GM19468 (cell line): ENCODE results near the gene APOA4.
"Not testable (repeated sequence)": the region's sequence is repeated elsewhere in the genome, so short reads cannot be mapped to it uniquely, and the experiment has no call there.

ENCODE experiments used
- ATAC-seq: cut with Tn5 transposase; IDR thresholded peaks from one replicate; pipeline ENCODE4 v1.9.1; 2021; ENCODE audit warnings: mild to moderate bottlenecking, moderate library complexity, moderate number of reproducible peaks; ENCODE audit not compliant: unreplicated experiment; ENCODE audit errors: extremely low read depth

The APOA4 gene

DNA sequence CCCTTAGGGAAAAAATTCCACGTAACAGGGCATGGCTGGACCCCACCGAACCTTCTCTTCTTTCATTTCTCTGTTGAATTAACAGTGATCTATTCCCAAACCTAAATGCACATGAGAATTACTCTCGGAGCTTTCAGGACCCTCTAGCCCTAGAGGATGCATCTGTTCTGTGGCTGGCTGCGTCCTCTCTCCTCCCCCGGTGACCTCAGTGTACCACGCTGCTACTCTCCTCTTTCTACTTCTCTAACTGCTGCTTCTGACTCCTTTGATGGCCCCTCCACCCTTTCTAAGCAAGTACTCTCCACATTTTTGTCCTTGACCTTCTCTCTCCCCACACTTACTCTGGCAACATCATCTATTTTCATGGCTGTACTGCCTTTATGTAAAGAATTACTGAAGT lies 26.4 kb upstream of the APOA4 start:
- ATAC-seq: no peak

DNA sequence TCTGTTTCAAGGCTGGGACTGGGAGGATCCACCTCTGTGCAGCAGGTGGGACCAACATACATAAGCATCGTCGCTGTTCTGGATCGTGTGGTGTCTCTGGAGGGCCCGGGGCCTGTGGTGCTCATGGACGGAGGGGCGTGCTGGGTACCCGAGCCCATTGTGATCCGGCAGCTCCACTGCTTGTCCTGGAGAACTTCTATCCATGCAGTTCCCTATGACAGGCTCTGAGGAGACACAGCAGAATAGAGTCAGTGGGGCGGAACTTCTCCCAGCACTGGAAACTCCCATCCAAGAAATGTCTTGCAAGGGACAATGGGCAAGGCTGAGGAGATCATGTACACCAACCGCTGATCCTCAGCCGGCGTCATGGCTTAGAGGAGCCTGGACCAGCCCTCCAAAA lies 26.0 kb upstream of the APOA4 start:
- ATAC-seq: no peak

DNA sequence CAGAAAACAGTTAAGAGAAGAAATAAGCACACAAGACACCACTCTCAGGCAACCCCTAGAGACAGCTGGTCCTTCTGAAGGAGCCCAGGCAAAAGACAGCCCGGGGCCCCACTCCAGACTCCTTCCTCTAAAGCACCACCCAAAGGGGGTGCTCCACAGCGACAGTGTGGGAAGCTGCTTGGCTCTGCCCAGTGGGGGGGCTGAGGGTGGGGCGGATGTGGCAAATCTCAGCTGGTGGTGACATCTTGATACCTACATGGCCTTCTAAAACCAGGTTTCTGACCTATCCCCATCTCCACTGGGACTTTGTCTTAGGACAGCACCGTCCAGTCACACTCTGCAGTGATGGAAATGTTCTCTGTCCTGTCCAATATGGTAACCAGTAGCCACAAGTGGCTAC lies 24.5 kb upstream of the APOA4 start:
- no peak for ATAC-seq

DNA sequence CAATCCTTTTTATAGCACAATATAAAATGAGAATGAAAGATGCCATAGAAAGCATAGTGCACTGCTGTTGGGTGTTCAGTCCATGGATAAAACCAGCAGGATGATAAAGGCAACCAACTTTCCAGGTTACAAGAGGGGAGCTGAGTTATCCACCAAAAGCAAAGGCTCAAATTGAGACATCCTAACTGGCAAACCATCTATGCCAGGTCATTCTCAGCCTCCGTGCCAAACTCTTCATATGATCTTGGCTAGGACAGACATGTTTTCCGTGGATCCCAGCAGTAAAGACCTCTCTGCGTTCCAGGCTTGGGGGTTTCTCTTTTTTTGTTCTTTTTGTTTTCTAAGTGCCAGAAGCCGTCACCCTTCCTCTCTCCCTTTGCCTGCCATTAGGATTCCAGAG lies 21.6 kb upstream of the APOA4 start:
- ATAC-seq: no peak

DNA sequence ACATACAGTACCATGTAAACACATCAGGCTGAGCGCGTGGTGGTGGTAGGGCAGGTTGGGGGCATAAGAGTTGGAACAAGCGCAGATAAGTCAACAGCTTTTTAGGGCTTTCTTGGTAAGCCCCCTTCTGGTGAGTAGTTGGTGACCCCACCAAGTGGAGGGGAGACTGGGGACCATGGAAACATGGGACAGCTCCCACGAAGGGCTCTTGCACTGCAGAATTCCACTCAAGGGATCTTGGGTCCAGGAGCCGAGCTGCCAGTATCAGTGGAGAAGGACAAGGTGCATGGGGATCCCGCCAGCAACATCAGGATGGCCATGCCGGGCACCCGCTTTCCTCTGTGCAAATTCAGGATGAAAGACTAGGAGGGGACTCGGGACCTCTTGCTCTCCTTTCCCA lies 20.6 kb upstream of the APOA4 start:
- ATAC-seq: no peak

DNA sequence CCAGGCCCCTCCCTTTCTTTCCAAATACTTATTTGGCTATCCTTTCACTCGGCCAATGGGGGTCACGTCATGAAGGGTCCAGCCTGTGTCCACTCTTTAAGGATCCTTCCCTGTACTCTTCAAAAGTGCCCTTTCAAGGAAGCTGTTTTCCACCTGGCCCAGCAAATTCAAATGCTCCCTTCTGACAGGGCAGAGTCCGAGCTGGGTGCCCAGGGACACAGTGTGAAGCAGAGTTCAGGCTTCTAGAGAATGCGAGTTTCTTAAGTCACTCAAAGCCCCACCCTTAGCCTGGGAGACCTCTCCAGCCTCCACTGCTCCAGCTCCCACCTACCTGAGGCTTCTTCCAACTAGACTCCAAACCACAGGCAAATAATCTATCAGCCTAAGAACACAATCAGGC lies 19.8 kb upstream of the APOA4 start:
- ATAC-seq: no peak

DNA sequence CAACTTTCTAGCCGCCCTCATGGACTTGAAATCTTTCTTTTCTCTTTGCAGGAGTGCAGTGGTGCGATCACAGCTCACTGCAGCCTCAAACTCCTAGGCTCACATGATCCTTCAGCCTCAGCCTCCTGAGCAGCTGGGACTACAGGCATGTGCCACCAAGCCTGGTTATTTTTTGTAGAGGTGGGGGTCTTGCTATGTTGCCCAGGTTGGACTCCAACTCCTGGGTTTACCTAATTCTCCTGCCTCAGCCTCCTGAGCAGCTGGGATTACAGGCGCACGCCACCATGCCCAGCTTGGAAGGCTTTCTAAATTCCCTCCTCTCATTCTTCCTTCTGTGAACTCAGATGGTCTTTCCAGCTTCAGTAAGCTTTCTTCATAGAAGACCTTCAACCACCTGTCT lies 19.0 kb upstream of the APOA4 start:
- no peak for ATAC-seq

DNA sequence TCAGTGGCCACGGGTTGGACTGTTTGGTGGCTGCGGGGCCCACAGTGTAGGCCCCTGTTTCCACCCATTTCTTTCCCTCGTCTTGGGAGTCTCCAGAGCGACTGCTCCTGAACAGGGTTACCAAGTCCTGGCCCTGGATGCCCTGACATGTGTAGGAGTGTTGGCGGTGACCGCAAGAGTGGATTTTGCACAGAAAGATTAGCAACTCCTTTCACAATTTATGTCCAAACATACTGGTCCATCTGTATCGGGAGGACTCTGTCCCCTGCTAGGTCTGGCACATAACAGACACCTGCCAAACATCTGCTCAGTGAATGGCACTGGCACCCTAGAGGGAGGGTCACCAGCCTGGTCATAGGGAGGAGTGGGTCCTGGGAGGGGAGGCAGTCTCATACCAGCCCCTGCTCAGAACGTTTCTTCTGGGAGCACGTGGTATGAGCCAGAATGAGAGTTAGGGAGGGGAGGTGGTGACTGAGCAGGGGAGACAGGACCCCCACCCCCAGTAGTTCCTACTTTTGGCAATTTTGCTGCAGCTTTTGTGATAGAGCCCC lies 17.7 kb upstream of the APOA4 start:
- no peak for ATAC-seq

DNA sequence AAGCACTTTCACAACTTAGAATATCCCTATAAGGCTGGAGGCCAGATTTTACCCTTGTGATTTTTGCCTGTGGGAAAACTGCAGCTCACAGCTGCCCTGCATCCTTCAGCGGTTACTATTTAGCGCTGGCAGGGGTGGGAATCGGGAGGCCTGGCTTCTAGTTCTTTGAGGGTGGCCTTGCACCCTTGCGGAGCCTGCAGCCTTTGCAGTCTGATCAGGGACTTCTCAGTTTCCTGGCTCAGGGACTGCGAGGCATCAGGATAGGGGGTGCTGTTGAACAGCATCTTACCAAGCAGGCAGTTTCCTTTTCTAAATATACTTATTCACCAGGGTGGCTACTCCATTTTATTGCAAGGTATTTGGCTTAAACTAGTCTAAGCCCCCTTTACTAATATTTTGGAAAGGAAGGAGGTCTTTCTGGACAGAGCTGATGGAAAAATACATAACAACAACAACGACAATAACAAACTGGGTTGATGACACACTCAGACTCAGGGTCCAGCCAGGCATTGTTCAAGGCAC lies 17.2 kb upstream of the APOA4 start:
- ATAC-seq: no peak

DNA sequence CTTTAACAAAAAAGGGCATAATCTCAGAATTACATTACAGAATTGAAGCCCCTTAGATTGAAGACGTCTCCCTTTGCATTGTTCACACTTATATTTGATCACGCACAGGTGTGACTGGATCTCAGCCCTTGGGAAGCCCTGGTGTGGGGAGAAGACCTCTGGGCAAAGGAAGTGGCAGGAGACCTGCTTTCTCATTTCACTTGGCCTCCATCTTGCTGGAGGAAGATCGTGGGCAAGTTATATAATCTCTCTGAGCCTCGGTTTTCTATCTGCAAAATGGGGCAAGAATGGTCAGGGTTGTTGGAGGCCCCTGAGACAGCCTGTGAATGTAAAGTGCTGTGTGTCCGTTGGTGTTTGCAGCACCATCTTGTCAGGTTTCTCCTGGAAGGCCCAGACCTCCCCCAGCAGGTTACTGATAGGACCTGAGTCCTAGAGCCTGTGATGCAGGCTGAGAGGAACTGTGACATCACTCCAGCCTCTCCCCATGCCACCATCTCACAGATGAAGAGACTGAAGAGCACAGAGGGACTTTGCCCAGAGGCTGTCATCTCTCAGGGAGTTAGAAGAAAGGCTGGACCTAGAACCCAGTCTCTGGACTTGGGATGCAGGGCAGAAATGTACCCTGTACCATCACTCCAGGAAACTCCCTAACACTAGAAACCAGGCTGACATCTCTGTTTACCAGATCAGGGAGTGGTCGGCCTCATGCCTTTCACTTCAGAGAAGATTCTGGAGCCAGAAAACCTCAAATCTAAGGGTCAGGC lies 15.4 kb upstream of the APOA4 start:
- ATAC-seq: no peak

DNA sequence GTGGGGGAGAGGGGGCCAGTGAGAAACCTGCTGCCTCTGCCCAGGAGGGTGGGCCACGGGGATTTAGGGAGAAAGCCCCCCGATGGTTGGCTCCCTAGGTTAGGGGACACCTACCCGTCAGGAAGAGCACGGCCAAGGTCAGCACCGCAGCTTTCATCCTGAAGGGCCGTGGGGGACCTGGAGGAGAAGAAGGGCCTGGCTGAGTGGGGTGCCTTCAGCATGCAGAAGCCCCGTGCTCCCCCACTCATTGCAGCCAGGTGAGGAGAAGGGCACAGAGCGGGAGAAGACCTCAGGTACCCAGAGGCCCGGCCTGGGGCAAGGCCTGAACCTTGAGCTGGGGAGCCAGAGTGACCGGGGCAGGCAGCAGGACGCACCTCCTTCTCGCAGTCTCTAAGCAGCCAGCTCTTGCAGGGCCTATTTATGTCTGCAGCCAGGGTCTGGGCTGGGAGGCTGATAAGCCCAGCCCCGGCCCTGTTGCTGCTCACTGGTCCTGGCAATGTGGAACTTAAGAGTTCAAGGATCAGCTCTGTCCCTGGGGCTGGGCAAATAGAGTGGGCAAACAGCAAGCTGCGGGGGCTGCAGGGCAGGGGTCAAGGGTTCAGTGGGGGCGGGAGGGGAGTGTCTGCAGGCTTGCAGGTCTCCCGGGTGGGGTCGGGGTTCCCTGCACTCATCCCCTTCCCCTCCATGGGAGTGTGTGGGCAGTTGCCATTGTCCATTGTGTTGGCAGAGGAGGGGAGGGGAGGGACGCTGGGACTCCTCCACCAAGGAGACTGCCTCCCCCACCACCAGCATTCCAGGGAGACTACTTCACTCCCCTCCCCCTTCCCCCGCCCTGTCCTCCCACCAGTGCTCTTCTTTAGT lies 14.4 kb upstream of the APOA4 start, which contains the start of gene APOA1:
Gene APOA1 (minus strand): TSS at position 392 of the 861 bp plus-strand sequence. CDS start 235 bp downstream, at position 157.
- ATAC-seq: no peak

DNA sequence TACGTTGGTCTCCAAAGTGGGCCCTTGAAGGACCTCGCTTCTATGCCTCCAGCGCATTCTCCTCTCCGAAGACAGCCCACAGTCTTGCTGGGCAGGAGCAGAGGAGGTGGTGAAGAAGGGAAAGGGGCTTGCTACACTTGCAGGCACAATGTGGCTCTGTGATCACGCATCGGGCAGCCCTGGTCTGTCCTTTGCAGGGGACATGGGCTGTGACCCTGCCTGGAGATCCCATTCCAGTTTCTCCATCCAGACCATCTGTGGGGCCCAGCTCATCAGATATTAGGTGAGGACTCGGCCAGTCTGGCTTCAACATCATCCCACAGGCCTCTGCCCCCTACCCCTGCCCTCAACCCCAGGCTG lies 13.5 kb upstream of the APOA4 start:
- ATAC-seq: no peak

DNA sequence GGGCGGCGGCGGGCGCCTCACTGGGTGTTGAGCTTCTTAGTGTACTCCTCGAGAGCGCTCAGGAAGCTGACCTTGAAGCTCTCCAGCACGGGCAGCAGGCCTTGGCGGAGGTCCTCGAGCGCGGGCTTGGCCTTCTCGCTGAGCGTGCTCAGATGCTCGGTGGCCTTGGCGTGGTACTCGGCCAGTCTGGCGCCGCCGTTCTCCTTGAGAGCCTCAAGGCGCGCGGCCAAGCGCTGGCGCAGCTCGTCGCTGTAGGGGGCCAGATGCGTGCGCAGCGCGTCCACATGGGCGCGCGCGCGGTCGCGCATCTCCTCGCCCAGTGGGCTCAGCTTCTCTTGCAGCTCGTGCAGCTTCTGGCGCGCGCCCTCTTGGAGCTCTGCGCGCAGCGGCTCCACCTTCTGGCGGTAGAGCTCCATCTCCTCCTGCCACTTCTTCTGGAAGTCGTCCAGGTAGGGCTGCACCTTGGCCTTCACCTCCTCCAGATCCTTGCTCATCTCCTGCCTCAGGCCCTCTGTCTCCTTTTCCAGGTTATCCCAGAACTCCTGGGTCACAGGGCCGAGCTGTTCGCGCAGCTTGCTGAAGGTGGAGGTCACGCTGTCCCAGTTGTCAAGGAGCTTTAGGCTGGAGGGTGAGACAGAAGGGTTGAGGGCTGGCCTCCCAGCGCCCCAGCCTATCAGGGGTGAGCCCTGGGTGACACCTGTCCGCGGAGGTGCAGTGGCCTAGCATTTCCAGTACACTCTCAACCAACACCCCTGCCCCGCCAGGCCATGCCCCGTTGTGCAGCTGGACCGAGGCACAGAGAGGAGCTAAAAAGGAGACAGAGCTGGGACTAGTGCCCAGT lies 12.9 kb upstream of the APOA4 start:
- peak; percentile 85 for ATAC-seq

DNA sequence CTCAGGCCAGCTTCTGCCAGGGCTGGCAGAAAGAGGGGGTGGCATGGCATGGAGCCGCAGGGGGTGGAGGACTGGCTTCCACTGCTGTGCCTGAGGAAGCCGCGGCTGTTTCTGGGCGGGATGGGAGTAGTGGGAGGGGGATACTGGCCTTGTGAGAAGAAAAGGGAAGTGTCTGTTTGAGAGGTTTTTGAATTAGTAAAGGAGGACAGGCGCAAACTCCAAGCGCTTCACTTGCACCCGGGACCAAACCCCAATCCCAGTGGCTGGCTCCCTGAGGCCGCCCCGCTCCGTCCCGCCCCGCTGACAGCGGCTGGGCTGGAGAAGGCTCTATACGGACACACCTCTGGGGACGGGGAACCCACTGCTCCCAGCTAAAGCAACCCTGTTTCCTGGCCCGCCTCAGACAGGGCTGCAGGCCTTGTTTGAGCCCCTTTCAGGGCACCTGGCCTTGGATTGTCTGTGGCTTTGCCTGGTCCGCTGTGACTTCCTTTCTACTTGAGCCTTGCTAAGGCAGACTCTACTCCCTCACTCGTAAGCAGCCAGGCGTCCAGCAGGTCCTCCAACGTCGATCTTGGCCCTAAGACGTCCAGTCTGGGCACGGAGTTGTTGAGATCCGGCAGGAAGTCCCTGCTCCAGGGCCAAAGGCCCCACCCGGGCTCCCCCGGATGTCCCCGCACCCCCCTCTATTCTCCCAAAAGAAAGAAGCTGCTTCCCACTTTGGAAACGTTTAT lies 12.1 kb upstream of the APOA4 start:
- ATAC-seq: no peak

DNA sequence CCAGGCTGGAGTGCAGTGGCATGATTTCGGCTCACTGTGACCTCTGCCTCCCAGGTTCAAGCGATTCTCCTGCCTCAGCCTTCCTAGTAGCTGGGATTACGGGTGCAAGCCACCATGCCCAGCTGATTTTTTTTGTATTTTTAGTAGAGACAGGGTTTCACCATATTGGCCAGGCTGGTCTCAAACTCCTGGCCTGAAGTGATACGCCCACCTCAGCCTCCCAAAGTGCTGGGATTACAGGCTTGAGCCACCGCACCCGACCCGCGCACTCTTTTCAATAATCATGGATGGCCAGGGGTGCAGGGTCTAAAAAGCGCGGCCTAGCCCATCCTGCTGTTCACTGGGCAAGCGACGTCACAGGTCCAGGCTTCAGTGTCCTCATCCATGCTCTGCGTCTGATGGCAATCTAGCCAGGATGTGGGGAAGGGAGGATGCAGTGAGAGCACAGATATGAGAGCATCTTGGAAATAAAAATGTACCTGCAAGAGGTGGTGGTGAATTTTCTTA lies 11.5 kb upstream of the APOA4 start:
- not testable (repeated sequence) for ATAC-seq

DNA sequence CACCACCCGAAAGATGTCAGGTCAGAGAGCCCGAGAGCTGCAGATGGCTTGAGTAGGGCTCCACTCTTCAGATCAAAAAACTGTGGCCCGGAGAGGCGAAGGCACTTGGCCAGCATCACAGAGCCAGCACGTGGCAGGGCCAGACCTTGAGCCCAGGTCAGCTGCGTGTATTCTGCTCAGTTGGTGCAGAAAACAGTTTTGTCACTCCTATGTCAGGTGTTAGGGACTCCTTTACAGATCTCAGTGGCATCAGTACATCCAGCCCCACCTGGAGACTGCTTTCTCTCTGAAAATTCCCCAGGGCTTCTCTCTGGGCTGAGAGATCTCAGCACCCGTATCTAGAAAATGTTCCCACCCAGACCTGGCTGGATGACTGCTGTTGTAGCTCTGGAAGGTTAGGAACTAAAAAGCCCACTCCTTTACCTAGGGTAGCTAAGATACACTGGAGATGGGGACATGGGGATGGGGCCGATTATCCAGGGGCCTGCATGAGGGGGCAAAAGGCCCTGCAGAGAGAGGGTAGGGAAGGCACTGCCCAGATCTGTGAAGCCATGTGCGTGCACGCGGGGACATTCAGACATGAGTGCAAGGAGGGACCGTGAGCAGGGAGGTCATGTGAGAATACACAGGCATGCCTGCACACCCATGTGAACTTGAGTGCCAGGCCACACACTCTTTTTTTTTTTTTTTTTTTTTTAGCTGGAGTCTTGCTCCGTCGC lies 10.9 kb upstream of the APOA4 start:
- no peak for ATAC-seq

DNA sequence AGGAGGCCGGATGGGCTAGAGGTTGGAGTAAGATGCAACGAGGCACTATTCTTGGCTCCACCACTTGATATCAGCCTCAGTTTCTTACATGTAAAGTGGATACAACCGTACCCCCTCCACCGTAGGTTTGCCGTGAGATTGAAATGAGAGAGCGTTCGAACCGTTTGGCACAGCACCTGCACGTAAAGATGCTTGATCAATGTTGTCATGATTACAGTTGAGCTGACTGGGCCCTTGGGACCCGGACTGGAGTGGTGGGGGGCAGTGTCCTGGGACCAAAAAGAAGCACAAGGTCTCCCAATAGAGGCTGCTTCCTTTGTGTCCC lies 10.3 kb upstream of the APOA4 start:
- ATAC-seq: no peak

DNA sequence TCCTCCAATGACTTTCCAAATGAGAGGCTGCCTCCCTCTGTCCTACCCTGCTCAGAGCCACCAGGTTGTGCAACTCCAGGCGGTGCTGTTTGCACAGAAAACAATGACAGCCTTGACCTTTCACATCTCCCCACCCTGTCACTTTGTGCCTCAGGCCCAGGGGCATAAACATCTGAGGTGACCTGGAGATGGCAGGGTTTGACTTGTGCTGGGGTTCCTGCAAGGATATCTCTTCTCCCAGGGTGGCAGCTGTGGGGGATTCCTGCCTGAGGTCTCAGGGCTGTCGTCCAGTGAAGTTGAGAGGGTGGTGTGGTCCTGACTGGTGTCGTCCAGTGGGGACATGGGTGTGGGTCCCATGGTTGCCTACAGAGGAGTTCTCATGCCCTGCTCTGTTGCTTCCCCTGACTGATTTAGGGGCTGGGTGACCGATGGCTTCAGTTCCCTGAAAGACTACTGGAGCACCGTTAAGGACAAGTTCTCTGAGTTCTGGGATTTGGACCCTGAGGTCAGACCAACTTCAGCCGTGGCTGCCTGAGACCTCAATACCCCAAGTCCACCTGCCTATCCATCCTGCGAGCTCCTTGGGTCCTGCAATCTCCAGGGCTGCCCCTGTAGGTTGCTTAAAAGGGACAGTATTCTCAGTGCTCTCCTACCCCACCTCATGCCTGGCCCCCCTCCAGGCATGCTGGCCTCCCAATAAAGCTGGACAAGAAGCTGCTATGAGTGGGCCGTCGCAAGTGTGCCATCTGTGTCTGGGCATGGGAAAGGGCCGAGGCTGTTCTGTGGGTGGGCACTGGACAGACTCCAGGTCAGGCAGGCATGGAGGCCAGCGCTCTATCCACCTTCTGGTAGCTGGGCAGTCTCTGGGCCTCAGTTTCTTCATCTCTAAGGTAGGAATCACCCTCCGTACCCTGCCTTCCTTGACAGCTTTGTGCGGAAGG lies 9.5 kb upstream of the APOA4 start:
- no peak for ATAC-seq
